NCI-H446 treated with DMSO at 0.1 percent for 48 hours (cell line): ENCODE results near the gene FOXB1.

ENCODE experiments used
- DNase-seq: peaks from one replicate; lab custom pipeline; 2025; lab: John Stamatoyannopoulos, UW

Gene FOXB1

GRCh38 chr15:60020736-60021135 is 16.6 kb downstream of the FOXB1 start:
- no peak for DNase-seq

- DNase-seq = no peak
These were observed 17.7 kb downstream of the FOXB1 start for GRCh38 chr15:60021589-60022378.

GRCh38 chr15:60022379-60022741 is 18.2 kb downstream of the FOXB1 start:
- no peak for DNase-seq

- no peak for DNase-seq
These were observed 22.4 kb downstream of the FOXB1 start for GRCh38 chr15:60026555-60026954.

GRCh38 chr15:60035344-60035743 is 31.2 kb downstream of the FOXB1 start:
- no peak for DNase-seq

- no peak for DNase-seq
These were observed 35.2 kb downstream of the FOXB1 start for GRCh38 chr15:60039316-60039715.

GRCh38 chr15:60043744-60044435 is 39.8 kb downstream of the FOXB1 start:
- DNase-seq = no peak

GRCh38 chr15:60044636-60045270 is 40.6 kb downstream of the FOXB1 start:
- no peak for DNase-seq

GRCh38 chr15:60047701-60048100 is 43.6 kb downstream of the FOXB1 start:
- no peak for DNase-seq

- DNase-seq = no peak
These were observed 45.8 kb downstream of the FOXB1 start for GRCh38 chr15:60049948-60050347.

GRCh38 chr15:60052796-60053195 is 48.7 kb downstream of the FOXB1 start:
- DNase-seq = no peak

GRCh38 chr15:60054472-60054871 is 50.4 kb downstream of the FOXB1 start:
- DNase-seq = no peak
